ENCODE data around the gene SFSWAP.

SFSWAP gene

GRCh38 chr12:131836714-131837397 is 126.0 kb downstream of the SFSWAP start:
- FAIRE-seq, result no peak

DNA sequence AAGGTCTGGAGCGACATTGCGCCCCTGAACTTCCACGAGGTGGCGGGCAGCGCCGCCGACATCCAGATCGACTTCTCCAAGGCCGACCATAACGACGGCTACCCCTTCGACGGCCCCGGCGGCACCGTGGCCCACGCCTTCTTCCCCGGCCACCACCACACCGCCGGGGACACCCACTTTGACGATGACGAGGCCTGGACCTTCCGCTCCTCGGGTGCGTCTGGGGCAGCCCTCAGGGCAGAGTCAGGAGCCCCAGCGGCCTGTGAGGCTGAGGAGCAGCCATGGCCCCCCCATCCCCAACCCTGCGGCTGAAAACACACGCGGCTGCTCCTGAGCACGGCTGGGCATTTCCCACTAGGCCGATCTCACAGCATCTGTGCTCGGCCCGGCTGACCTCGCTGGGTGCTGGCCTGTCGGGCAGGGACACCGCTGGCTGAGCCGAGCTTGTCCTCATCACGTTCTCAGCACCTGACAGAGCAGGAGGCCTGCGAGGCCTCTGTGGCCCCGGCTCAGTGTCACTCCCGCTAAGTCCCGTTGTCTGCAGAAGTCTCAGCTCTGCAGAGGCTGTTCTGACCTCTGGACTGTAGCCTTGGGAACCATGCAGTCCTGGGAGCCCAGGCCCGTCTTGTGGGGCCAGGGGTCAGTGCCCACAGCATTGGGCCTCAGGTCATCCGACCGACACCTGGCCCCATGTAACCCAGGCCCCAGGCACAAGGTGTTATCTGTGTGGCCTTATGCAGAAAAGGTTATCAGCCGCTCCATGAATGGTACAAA is 129.9 kb downstream of the SFSWAP start:
- no peak for FAIRE-seq

DNA sequence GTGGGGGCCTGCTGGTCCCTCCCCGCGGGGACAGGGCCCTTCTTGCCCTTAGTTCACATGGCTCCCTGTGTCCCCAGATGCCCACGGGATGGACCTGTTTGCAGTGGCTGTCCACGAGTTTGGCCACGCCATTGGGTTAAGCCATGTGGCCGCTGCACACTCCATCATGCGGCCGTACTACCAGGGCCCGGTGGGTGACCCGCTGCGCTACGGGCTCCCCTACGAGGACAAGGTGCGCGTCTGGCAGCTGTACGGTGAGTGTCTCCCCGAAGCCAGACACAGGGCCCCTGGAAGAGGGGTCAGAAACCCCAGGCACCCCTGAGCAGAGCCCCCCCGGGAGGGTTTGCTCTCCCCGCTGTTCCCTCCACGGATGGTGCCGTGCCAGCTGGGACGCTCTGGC is 130.7 kb downstream of the SFSWAP start:
- FAIRE-seq, result no peak

- no peak for FAIRE-seq
Observed at GRCh38 chr12:131842169-131842568, 131.3 kb downstream of the SFSWAP start.

GRCh38 chr12:131843527-131843926 is 132.6 kb downstream of the SFSWAP start:
- FAIRE-seq, result no peak

DNA sequence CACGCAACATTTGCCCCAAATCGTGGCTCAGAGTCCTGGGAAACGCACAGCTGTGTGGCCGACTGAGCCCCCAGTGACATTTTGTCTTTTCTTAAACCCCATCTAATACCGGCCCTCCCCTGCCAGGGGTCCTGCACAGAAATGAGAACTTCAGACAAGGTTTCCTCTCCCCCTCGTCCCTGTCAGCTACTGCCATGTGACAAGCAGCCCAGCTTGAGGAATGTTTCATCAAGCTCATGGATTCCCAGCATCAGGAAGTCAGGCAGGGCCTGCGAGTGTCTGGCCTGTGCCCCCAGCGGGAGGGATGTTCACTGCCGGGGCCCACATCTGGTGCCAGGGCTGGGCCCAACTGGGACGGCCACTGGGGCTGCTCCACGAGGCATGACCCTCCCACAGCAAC is 133.2 kb downstream of the SFSWAP start:
- FAIRE-seq, result no peak

DNA sequence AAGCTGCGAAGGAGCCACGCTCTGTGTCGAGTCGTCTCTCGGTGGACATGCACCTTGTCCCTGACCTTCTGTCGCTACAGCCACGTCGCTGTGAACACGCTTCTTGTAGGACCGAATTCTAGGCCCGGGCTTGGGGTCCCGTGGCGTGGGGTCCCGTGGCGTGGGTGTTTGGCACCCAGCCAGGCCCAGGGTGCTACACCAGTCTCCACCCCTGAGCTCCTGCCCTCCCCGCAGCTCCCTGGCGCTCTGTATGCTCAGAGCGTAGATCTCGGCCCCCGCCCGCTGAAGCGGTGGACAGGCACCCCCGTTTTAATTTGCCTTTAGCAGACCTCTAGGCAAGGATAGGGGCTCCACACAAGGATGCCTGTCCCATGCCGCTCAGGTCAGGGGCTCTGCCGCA is 133.8 kb downstream of the SFSWAP start:
- FAIRE-seq, result no peak

DNA sequence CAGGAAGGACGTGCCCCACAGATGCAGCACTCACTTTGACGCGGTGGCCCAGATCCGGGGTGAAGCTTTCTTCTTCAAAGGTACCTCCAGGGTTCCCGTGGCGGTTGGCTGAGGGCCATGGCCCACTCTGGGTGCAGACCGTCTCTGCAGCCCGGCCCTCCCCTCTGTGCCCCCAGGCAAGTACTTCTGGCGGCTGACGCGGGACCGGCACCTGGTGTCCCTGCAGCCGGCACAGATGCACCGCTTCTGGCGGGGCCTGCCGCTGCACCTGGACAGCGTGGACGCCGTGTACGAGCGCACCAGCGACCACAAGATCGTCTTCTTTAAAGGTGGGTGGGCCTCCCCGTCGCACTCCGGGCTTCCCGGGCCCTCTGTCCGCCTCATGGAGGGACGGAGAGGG is 134.2 kb downstream of the SFSWAP start:
- FAIRE-seq, result no peak

- FAIRE-seq, result no peak
Observed at GRCh38 chr12:131847456-131847855, 136.6 kb downstream of the SFSWAP start.

DNA sequence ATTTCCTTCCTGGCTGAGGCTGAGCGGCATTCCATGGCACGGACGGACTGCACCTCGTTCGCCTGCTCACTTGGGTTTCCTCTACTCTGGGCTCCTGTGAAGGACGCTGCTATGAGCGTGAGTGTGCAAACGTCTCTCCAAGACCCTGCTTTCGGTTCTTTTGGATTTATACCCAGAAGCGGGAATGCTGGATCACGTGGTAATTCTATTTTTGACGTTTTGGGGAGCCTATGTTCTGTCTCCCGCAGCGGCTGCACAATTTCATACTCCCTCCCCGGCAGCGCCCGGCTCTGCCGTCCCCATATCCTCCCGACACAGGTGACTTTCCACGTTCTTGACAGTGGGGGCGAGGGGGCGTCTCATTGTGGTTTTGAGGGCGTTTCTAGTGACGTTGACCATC is 137.9 kb downstream of the SFSWAP start:
- FAIRE-seq, result no peak
